Thoracic aorta (tissue), 2 donors: Measurements from ENCODE around the gene NKD1. TPM values are rescaled to one million over a fixed set of nuclear protein-coding genes. Genes with fewer than 3 reads are reported as not detected.

Source experiments
- ATAC-seq: fragments of 150-250 bp; one replicate; pipeline ENCODE4 v1.8.0; 2017; ENCODE audit warnings: low read depth; ENCODE audit not compliant: insufficient number of reproducible peaks, low FRiP score
- DNase-seq: peaks from one replicate; pipeline ENCODE4 v3.0.0-alpha.2; 2020; ENCODE audit warnings: low spot score
- H3K27ac ChIP-seq, 2 donors: fragments of 200-600 bp; sonication (generic); 1 replicate in 1 of 2; 2 replicates in 1 of 2; pipeline ENCODE4 v1.5.1; 2016; ENCODE audit warnings: mild to moderate bottlenecking in 2 of 2, moderate library complexity in 2 of 2
- H3K27me3 ChIP-seq: fragments of 200-600 bp; sonication (generic); replicated peaks from 2 replicates; pipeline ENCODE4 v1.6.0; 2016; ENCODE audit warnings: mild to moderate bottlenecking; ENCODE audit not compliant: insufficient read depth
- H3K36me3 ChIP-seq: fragments of 200-600 bp; sonication (generic); one replicate; pipeline ENCODE4 v1.5.1; 2016
- H3K4me1 ChIP-seq, 2 donors: fragments of 200-600 bp; sonication (generic); 1 replicate in 1 of 2; 2 replicates in 1 of 2; pipeline versions ENCODE4 v1.5.1 to v1.6.0; 2016; ENCODE audit warnings: low read depth in 2 of 2, mild to moderate bottlenecking in 1 of 2; ENCODE audit not compliant: control insufficient read depth in 1 of 2
- H3K4me3 ChIP-seq: fragments of 200-600 bp; sonication (generic); 2 replicates; pipeline ENCODE4 v1.5.1; 2016; ENCODE audit warnings: mild to moderate bottlenecking
- H3K9me3 ChIP-seq: fragments of 200-600 bp; sonication (generic); 2 replicates; pipeline ENCODE4 v1.5.1; 2016
- total RNA-seq, 2 donors: library from RNA; depleted of rRNA; stranded (reverse); fragments of >200 nt; gene quantifications; one replicate each; pipeline versions ENCODE4 v1.1.0 to v1.2.3, GENCODE V29; 2016
- TF ChIP-seq, protein P1 (sequence below): fragments of 200-600 bp; sonication (generic); IDR thresholded peaks from one replicate; pipeline ENCODE4 v1.5.1; 2019; ENCODE audit warnings: antibody characterized with exemption

NKD1 gene
- total RNA-seq = 10 to 100 TPM; 30.2 to 41.7 TPM

DNA sequence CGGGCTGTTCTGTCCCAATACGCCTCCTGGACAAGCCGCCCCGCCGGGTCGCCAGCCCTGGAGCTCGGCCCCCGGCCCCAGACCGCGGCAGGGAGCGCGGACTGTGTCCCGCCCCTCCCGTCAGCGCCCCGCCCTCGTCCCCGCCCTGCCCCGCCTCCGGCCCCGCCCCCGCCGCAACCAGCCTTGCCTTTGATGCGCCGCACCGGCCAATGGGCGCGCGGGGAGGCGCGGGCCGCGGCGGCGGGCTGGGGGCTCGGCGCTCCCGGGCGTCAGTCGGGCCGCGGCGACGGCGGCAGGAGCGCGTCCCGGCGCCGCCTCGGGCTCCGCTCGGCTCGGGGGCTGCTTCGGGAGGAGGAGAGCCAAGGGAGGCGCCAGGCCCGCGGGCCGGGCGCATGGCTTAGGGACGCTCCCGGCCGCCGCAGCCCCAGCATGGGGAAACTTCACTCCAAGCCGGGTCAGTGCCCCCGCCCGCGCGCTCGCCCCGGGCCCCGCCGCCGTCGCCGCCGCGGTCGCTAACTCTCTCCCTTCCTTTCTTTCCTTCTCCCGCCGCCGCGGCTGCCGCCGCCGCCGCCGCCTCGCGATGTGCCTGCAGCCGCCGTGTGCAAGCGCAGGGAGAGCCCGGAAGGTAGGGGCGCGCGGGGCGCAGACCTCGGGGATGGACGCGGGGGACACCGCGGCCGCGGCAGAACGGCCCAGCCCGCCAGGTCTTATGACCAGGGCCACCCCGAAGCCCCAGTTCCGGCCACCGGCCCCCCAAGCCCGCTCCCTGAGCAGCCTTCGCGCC is at the start of gene NKD1:
Gene NKD1 (plus strand): TSS at position 272 of the 784 bp plus-strand sequence. CDS start 158 bp downstream, at position 430.
- Histone ChIP-seq H3K4me3 (peak within 1 kb of the TSS; percentile 93), H3K4me1 (peaks cover 7 to 30% of the 10 kb centered on the region in 2 donors), H3K27ac (peak within 1 kb of the TSS; percentile 70 to 87), H3K36me3 (no peaks in the 10 kb centered on the region), H3K9me3 (no peaks in the 10 kb centered on the region), H3K27me3 (no peaks in the 10 kb centered on the region)
- ATAC-seq (peak; percentile 32), DNase-seq (no peak)
- TF ChIP-seq, protein P1, sequence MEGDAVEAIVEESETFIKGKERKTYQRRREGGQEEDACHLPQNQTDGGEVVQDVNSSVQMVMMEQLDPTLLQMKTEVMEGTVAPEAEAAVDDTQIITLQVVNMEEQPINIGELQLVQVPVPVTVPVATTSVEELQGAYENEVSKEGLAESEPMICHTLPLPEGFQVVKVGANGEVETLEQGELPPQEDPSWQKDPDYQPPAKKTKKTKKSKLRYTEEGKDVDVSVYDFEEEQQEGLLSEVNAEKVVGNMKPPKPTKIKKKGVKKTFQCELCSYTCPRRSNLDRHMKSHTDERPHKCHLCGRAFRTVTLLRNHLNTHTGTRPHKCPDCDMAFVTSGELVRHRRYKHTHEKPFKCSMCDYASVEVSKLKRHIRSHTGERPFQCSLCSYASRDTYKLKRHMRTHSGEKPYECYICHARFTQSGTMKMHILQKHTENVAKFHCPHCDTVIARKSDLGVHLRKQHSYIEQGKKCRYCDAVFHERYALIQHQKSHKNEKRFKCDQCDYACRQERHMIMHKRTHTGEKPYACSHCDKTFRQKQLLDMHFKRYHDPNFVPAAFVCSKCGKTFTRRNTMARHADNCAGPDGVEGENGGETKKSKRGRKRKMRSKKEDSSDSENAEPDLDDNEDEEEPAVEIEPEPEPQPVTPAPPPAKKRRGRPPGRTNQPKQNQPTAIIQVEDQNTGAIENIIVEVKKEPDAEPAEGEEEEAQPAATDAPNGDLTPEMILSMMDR = no peak

- Histone ChIP-seq H3K9me3 (no peaks in the 10 kb centered on the region), H3K4me1 (peaks cover 24 to 53% of the 10 kb centered on the region in 2 donors), H3K27ac (peak overlapping the region; percentile 92 to 94), H3K27me3 (no peaks in the 10 kb centered on the region), H3K36me3 (no peaks in the 10 kb centered on the region), H3K4me3 (peak overlapping the region; percentile 62)
- DNase-seq (peak; percentile 18), ATAC-seq (peak; percentile 73)
- TF ChIP-seq, protein P1 = no peak
Observed at GRCh38 chr16:50498431-50499155, 49.6 kb upstream of the NKD1 start.

- H3K4me3 ChIP-seq = peak overlapping the region; percentile 62
- H3K9me3 ChIP-seq = no peaks in the 10 kb centered on the region
- H3K36me3 ChIP-seq = no peaks in the 10 kb centered on the region
- TF ChIP-seq, protein P1 = no peak
- H3K4me1 ChIP-seq = peaks cover 24 to 53% of the 10 kb centered on the region in 2 donors
- H3K27ac ChIP-seq = peak overlapping the region; percentile 92 to 94
- ATAC-seq = no peak
- no peaks in the 10 kb centered on the region for H3K27me3 ChIP-seq
- no peak for DNase-seq
Observed at GRCh38 chr16:50499254-50499653, 48.9 kb upstream of the NKD1 start.

- Histone ChIP-seq H3K27me3 (no peaks in the 10 kb centered on the region), H3K36me3 (no peaks in the 10 kb centered on the region), H3K4me1 (peaks cover 24 to 53% of the 10 kb centered on the region in 2 donors), H3K4me3 (no peak overlapping the region), H3K27ac (peak overlapping the region; percentile 92 to 94), H3K9me3 (no peaks in the 10 kb centered on the region)
- ATAC-seq = no peak
- TF ChIP-seq, protein P1 = no peak
- no peak for DNase-seq
Observed at GRCh38 chr16:50500171-50500874, 47.9 kb upstream of the NKD1 start.

DNA sequence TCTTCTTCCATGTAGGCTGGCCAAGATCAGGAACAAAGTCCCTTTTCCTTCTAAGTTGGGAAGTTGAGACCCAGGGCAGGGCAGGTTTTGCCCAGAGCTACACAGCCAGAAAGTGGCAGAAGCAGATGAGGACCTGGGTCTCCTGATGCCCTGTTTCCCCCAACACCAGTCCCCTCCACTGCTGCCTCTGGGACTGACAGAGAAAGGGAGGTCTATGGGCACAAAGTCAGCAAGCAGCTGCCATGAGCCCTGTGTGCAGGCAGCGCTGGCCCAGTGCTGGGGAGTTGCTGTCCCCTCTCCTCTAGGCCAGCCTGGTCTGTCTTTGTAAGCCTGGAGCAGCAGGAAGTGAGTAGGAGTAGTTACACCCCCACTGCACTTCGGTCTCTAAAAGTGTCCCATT is 46.9 kb upstream of the NKD1 start:
- H3K9me3 ChIP-seq = no peaks in the 10 kb centered on the region
- H3K36me3 ChIP-seq = no peaks in the 10 kb centered on the region
- H3K27ac ChIP-seq = peak overlapping the region; percentile 14 to 25
- DNase-seq (no peak), ATAC-seq (no peak)
- no peaks in the 10 kb centered on the region for H3K27me3 ChIP-seq
- TF ChIP-seq, protein P1 = no peak
- H3K4me1 ChIP-seq = peaks cover 24 to 53% of the 10 kb centered on the region in 2 donors
- H3K4me3 ChIP-seq = no peak overlapping the region
